Mucosa of descending colon (tissue), 3 donors: ENCODE data around the gene TCHP. TPM values are rescaled to one million over a fixed set of nuclear protein-coding genes. Genes with fewer than 3 reads are reported as not detected.

Experiments
- ATAC-seq: fragments of 200-7000 bp; cut with Tn5 transposase; one replicate; pipeline ENCODE4 v1.9.1; 2020; ENCODE audit warnings: mild to moderate bottlenecking, moderate library complexity
- DNase-seq, 3 donors: peaks; one replicate each; pipeline ENCODE4 v3.0.0-alpha.2; 2020
- H3K36me3 ChIP-seq: fragments of 200-600 bp; one replicate; pipeline ENCODE4 v1.8.0; 2021; ENCODE audit warnings: low read depth, mild to moderate bottlenecking
- H3K4me1 ChIP-seq: fragments of 200-600 bp; one replicate; pipeline ENCODE4 v1.8.0; 2021; ENCODE audit warnings: low read depth, mild to moderate bottlenecking
- H3K4me3 ChIP-seq: fragments of 200-600 bp; one replicate; pipeline ENCODE4 v1.8.0; 2021; ENCODE audit warnings: mild to moderate bottlenecking
- H3K9me3 ChIP-seq: fragments of 200-600 bp; one replicate; pipeline ENCODE4 v1.8.0; 2021; ENCODE audit warnings: mild to moderate bottlenecking
- intact Hi-C, 2 donors: fragments of 100-400 bp; cut with DNase I in 1 of 2; cut with micrococcal nuclease in 1 of 2; formaldehyde crosslinking; loops; one replicate each; pipeline versions ENCODE4 v1.11.0 to v1.11.1; 2022; cut with DNase I, micrococcal nuclease
- total RNA-seq, 3 donors: library from RNA; stranded (reverse); fragmentation: NEBNext Ultra II Directional in 2 of 3; extraction: Animal tissue kit (Norgen Biotek cat#: 25700) in 2 of 3; gene quantifications; one replicate each; pipeline versions ENCODE4 v1.2.1 to v1.2.4, GENCODE V29; 2021 to 2023
- TF ChIP-seq, protein P1 (sequence below): fragments of 200-600 bp; IDR thresholded peaks from one replicate; pipeline ENCODE4 v1.8.0; 2022; ENCODE audit warnings: antibody characterized with exemption, mild to moderate bottlenecking
- donor health status: DM: no; HTN: no; CAD: no; lungs with moderate emphysema.
- donor health status: DM: no; HTN: no; CAD: no.
- donor health status: DM: no; HTN: yes; CAD: no.

TCHP gene
- total RNA-seq, 3 donors from 2014 or later = 24.7 to 27.8 (median 24.9) TPM

DNA sequence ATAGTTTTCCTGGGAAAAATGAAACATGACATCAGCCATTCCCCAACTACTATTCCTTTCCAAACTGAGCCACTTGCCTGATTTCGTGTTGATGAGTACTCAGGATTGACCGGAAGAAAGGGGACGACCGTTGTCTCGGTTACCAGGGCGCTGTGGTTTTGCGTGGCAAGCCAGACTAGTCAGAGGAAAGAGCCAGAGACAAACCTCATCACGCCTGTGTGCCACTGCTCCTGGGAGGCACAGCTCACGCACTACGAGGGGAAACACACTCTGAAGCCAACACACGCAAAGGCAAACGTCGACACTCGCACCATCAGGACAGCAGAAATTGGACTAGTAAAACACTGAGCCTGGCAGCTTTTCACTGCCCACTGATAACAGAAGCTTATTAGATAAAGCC lies 61.1 kb downstream of the TCHP start:
- peaks cover 4% of the 10 kb centered on the region for H3K4me1 ChIP-seq
- ATAC-seq = no peak
- TF ChIP-seq, protein P1, sequence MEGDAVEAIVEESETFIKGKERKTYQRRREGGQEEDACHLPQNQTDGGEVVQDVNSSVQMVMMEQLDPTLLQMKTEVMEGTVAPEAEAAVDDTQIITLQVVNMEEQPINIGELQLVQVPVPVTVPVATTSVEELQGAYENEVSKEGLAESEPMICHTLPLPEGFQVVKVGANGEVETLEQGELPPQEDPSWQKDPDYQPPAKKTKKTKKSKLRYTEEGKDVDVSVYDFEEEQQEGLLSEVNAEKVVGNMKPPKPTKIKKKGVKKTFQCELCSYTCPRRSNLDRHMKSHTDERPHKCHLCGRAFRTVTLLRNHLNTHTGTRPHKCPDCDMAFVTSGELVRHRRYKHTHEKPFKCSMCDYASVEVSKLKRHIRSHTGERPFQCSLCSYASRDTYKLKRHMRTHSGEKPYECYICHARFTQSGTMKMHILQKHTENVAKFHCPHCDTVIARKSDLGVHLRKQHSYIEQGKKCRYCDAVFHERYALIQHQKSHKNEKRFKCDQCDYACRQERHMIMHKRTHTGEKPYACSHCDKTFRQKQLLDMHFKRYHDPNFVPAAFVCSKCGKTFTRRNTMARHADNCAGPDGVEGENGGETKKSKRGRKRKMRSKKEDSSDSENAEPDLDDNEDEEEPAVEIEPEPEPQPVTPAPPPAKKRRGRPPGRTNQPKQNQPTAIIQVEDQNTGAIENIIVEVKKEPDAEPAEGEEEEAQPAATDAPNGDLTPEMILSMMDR = no peak

DNA sequence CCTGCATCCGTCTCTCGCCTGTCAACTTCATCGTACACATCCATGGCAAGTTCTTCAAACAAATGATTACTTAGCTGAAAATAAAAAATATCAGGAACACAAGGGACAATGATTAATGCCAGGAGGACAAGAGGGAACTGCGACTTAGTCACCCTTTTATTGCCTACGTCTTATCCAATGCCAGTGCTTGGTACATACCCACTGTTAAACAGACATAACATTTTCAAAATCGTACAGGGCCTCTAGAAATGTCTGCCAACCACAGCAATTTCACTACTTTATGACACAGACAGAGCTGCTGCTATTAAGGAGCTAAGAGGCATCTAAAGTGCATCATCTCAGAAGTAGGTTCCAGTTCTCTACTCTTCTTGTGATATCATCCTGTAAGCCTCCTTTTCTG lies 61.5 kb downstream of the TCHP start:
- peak; percentile 39 for ATAC-seq
- Histone ChIP-seq H3K4me1 (peaks cover 4% of the 10 kb centered on the region), H3K4me3 (no peak overlapping the region), H3K36me3 (no peaks in the 10 kb centered on the region), H3K9me3 (no peaks in the 10 kb centered on the region)
- intact Hi-C loops = no loop called here
- no peak for DNase-seq
- TF ChIP-seq, protein P1 = no peak

More for the DNA sequence above, 61.1 kb downstream of the TCHP start:
- Histone ChIP-seq H3K36me3 (no peaks in the 10 kb centered on the region), H3K9me3 (no peaks in the 10 kb centered on the region), H3K4me3 (no peak overlapping the region)
- intact Hi-C loops = no loop called here
- no peak for DNase-seq

DNA sequence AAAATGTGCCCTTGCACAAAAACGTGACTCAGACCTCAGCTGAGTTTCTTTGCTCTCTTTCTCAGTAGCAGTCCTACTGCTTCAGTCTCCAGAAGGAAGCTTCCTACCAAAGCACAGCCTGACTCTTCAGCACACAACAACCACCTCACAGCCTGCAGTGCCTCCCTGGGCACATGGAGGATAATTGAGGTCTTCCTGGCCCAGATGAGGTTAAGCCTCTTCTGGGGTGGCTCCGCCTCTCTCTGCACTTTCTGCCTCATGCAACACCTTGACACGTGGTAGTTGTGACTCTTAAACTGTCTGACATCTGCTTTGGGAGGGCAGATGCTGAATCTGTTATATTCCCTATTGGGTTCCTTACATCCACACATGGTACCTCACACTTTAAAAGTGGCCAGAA lies 62.3 kb downstream of the TCHP start:
- DNase-seq = no peak
- peaks cover 4% of the 10 kb centered on the region for H3K4me1 ChIP-seq
- TF ChIP-seq, protein P1 = no peak
- no peak for ATAC-seq
- no peak overlapping the region for H3K4me3 ChIP-seq
- intact Hi-C loops = no loop called here
- H3K9me3 ChIP-seq = no peaks in the 10 kb centered on the region
- no peaks in the 10 kb centered on the region for H3K36me3 ChIP-seq

DNA sequence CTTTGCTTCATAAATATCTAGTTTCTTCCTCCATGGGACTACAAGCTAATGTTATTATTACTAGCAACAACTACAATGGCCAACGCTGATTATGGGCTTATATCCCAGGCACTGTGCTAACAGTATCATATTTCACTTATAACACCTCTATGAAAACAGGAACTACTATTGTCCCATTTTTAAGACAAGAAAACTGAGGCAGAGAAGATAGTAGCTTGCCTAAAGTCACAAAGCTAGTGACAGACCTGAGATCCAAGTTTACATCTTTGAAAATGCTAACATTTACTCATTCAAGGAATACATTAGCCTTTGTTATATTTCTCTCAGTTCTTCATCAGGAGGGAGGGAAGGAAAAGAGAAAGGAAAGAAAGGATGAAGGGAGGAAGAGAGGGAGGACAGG lies 63.3 kb downstream of the TCHP start:
- Histone ChIP-seq H3K36me3 (no peaks in the 10 kb centered on the region), H3K4me1 (peaks cover 2% of the 10 kb centered on the region), H3K9me3 (no peaks in the 10 kb centered on the region), H3K4me3 (no peak overlapping the region)
- TF ChIP-seq, protein P1 = no peak
- no peak for DNase-seq
- no peak for ATAC-seq
- intact Hi-C loops = no loop called here

DNA sequence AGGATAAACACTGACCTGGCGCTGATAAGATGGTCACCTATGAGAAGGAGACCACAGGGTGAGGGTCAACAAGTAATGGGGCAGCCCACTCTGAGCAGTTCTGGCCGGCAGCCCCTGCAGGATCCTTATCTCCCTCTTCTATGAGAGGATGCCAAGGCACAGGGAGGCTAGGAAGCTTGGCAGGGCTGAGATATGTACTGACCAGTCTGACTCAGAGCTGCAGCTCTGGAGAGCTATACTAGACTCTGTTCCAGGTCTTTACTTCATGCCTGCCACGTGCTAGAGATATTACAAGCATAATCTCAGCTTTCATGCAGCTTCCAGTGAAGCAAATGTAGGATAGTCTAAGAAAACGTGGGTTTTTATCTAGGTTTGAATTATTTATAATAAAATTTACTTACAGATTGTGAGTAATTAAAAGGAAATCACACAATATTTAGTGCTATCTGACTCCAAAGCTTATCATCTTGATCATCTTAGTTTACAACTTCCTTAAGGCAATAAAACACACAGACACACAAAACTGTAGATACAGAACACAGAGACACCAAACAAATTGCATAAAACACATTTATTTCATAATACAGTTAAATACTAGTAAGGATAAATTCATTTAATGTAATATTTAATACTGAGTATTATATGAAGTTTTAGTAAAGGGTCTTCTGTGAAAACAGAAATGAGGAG lies 63.8 kb downstream of the TCHP start:
- TF ChIP-seq, protein P1 = no peak
- Histone ChIP-seq H3K4me1 (no peaks in the 10 kb centered on the region), H3K36me3 (no peaks in the 10 kb centered on the region), H3K4me3 (no peak overlapping the region), H3K9me3 (no peaks in the 10 kb centered on the region)
- intact Hi-C loops = no loop called here
- ATAC-seq (peak; percentile 88), DNase-seq (peak in 2 of 3 donors; percentile 44 to 49)
